Astrocyte (in vitro differentiated cells and primary cell): ENCODE results near the gene MYO9A.

Source experiments
- EZH2 ChIP-seq: IDR thresholded peaks from 2 replicates; pipeline ENCODE4 v1.6.1; 2012; ENCODE audit warnings: mild to moderate bottlenecking, low read length, inconsistent platforms; ENCODE audit not compliant: insufficient read depth
- TF ChIP-seq, protein P1 (sequence below): IDR thresholded peaks from 2 replicates; pipeline ENCODE4 v1.5.1; 2011; ENCODE audit warnings: low read depth, mild to moderate bottlenecking, inconsistent platforms, low read length, moderate library complexity; ENCODE audit not compliant: insufficient read depth

DNA sequence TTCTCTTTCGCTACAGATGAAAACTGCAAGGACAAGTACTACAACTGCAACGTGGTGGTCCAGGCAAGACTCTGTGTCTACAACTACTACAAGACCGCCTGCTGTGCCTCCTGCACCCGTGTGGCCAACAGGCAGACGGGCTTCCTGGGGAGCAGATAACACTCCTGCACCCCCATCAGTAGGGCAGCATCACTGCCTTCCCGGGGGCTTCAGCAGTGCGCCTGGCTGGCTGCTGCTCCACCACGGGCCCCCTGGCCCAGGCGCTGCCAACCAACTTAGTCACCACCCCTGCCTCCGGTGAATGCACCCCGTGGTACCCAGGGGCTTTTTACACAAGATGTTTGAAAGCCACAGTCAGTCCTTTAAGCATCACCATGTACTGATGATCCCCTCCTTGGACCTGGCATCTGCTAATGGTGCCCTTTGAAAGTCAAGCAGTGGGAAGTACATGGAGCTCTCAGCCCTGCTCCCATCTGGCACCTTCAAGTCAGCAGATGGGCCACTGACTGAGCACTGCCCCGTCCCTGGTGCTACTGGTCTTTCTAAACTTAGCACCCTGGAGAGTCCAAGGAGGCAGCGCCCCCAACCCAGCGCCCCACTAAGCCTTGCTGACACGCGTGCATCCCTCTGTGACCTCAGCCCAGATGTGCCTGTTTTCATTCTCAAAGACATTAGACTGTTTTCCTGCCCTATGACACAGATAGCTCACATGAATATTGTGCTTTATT, 340.6 kb downstream of the MYO9A start:
- TF ChIP-seq, protein P1, sequence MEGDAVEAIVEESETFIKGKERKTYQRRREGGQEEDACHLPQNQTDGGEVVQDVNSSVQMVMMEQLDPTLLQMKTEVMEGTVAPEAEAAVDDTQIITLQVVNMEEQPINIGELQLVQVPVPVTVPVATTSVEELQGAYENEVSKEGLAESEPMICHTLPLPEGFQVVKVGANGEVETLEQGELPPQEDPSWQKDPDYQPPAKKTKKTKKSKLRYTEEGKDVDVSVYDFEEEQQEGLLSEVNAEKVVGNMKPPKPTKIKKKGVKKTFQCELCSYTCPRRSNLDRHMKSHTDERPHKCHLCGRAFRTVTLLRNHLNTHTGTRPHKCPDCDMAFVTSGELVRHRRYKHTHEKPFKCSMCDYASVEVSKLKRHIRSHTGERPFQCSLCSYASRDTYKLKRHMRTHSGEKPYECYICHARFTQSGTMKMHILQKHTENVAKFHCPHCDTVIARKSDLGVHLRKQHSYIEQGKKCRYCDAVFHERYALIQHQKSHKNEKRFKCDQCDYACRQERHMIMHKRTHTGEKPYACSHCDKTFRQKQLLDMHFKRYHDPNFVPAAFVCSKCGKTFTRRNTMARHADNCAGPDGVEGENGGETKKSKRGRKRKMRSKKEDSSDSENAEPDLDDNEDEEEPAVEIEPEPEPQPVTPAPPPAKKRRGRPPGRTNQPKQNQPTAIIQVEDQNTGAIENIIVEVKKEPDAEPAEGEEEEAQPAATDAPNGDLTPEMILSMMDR, result no peak
- no peak for TF ChIP-seq EZH2
